Measurements from ENCODE around the gene STAG1.
"Not testable (repeated sequence)": the region's sequence is repeated elsewhere in the genome, so short reads cannot be mapped to it uniquely, and the experiment has no call there.

Gene STAG1

GRCh38 chr3:136752172-136752421, at the start of gene STAG1:
STAG1 (minus strand) TSS chr3:136752378; CDS start chr3:136630898, 121,480 bp downstream.
- no peak for DNase-seq

GRCh38 chr3:136801146-136801545, 49.0 kb upstream of the STAG1 start:
- DNase-seq = not testable (repeated sequence)

GRCh38 chr3:136792556-136793330, 40.6 kb upstream of the STAG1 start:
- no peak for DNase-seq

GRCh38 chr3:136790786-136791185, 38.6 kb upstream of the STAG1 start:
- no peak for DNase-seq

GRCh38 chr3:136789976-136790375, 37.8 kb upstream of the STAG1 start:
- no peak for DNase-seq

- DNase-seq = no peak
These were observed 36.0 kb upstream of the STAG1 start for GRCh38 chr3:136788154-136788553.

GRCh38 chr3:136787349-136787748, 35.2 kb upstream of the STAG1 start:
- DNase-seq = peak in 1 of 2 donors; percentile 1

- no peak for DNase-seq
These were observed 31.6 kb upstream of the STAG1 start for GRCh38 chr3:136783708-136784191.

- no peak for DNase-seq
These were observed 28.6 kb upstream of the STAG1 start for GRCh38 chr3:136780741-136781140.

GRCh38 chr3:136778865-136779264, 26.7 kb upstream of the STAG1 start:
- DNase-seq = no peak

- DNase-seq = no peak
These were observed 20.5 kb upstream of the STAG1 start for GRCh38 chr3:136772709-136773108.

- not testable (repeated sequence) for DNase-seq
These were observed 6.3 kb upstream of the STAG1 start for GRCh38 chr3:136758160-136759102.

GRCh38 chr3:136755192-136755591, 3.0 kb upstream of the STAG1 start:
- DNase-seq = no peak

GRCh38 chr3:136753326-136753939, 1.3 kb upstream of the STAG1 start:
- no peak for DNase-seq

GRCh38 chr3:136752422-136753325, 496 bp upstream of the STAG1 start:
- peak; percentile 98 to 99 for DNase-seq

GRCh38 chr3:136751316-136752171, 634 bp downstream of the STAG1 start:
- DNase-seq = peak; percentile 57 to 64

- DNase-seq = no peak
These were observed 1.3 kb downstream of the STAG1 start for GRCh38 chr3:136750897-136751315.

- DNase-seq = no peak
These were observed 1.8 kb downstream of the STAG1 start for GRCh38 chr3:136750209-136750896.

- not testable (repeated sequence) for DNase-seq
These were observed 2.6 kb downstream of the STAG1 start for GRCh38 chr3:136749602-136750001.

- no peak for DNase-seq
These were observed 3.1 kb downstream of the STAG1 start for GRCh38 chr3:136749091-136749490.

- DNase-seq = no peak
These were observed 6.3 kb downstream of the STAG1 start for GRCh38 chr3:136745916-136746315.
